Choroid plexus epithelial cell (primary cell): Measurements from ENCODE around the gene CDH15.
A peak's percentile ranks its signal among the peaks of the same experiment; 100 is the strongest.
"Not testable (repeated sequence)": the region's sequence is repeated elsewhere in the genome, so short reads cannot be mapped to it uniquely, and the experiment has no call there.

ENCODE experiments used
- DNase-seq: peaks from one replicate; pipeline ENCODE4 v3.0.0-alpha.2; 2010; ENCODE audit warnings: low read depth
- H3K4me3 ChIP-seq: 2 replicates; pipeline ENCODE4 v1.5.1; 2011; ENCODE audit warnings: low read depth, mild to moderate bottlenecking, control low read depth, low read length, moderate library complexity
- CTCF ChIP-seq: conservative IDR thresholded peaks from 2 replicates; pipeline ENCODE4 v1.5.1; 2011; ENCODE audit warnings: low read depth, mild to moderate bottlenecking, control low read depth, inconsistent platforms, low read length, moderate library complexity

The CDH15 gene

GRCh38 chr16:89163297-89163696, 8.3 kb upstream of the CDH15 start:
- DNase-seq = no peak
- TF ChIP-seq CTCF = no peak
- no peak overlapping the region for H3K4me3 ChIP-seq

GRCh38 chr16:89164436-89164835, 7.1 kb upstream of the CDH15 start:
- DNase-seq = no peak
- H3K4me3 ChIP-seq = no peak overlapping the region
- no peak for TF ChIP-seq CTCF

GRCh38 chr16:89164847-89165680, 6.5 kb upstream of the CDH15 start:
- H3K4me3 ChIP-seq = no peak overlapping the region
- TF ChIP-seq CTCF = no peak
- DNase-seq = no peak

- DNase-seq, H3K4me3 ChIP-seq: not testable (repeated sequence)
Measured at GRCh38 chr16:89165681-89165979, 5.9 kb upstream of the CDH15 start.

DNA sequence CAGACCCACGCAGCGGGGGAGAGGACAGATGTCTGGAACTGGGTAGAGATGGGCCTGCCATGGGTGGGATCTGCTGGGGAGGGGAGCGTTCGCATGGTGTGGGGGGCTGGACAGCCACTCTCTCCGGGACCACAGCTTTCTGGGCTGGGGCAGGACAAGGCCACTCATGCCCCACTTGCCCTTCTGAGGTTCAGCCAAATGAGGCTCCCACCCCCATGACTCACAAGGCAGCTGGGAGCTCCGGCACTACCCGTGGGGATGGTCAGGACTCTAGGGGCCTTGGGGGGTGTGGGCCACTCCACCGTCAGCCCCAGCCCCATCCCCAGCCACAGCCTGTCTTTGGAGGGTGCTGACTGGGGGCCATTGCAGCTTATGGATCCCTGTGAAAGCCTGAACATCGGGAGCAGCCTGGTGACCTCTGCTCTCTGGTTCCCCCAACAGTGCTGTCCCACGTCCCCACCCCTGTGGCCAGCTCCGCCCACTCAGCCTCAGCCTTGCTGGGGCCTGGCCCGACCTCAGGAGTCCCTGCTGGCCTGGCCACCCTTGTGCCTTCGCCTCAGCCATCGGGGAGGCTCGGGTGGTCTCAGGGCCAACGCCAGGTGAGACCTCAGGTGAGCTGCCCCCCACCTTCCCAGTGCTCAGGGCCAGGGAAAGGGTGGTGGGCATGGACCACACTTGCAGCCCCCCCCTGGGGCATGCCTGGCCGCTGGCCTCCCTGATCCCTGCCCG, 4.7 kb upstream of the CDH15 start:
- no peak for DNase-seq
- TF ChIP-seq CTCF = no peak
- H3K4me3 ChIP-seq = no peak overlapping the region

DNA sequence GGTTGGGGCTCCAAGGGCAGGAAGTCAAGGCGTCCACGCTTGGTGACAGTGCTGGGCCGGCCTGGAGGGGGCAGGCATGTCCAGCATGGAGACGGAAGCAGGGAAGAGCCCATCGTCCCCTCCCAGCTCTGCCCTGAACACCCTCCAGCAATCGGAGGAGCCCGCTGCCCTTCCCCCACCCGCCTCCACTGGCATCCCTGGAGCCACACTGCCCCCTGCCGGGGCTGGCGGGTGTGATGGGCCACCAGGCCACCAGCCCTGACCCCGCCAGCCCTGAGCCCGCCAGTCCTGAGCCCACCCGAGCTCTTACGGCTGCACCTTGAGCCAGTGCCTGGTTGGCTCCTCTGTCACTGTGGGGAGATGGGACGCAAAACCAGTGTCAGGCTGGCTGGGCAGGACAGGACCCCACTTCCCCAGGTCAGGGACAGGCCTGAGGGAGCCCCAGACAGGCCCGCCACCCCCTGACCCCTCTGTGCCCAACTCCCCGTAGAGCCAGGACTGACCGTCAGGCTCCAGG, 4.1 kb upstream of the CDH15 start:
- DNase-seq = peak; percentile 67
- TF ChIP-seq CTCF = peak; percentile 82
- no peak overlapping the region for H3K4me3 ChIP-seq

DNA sequence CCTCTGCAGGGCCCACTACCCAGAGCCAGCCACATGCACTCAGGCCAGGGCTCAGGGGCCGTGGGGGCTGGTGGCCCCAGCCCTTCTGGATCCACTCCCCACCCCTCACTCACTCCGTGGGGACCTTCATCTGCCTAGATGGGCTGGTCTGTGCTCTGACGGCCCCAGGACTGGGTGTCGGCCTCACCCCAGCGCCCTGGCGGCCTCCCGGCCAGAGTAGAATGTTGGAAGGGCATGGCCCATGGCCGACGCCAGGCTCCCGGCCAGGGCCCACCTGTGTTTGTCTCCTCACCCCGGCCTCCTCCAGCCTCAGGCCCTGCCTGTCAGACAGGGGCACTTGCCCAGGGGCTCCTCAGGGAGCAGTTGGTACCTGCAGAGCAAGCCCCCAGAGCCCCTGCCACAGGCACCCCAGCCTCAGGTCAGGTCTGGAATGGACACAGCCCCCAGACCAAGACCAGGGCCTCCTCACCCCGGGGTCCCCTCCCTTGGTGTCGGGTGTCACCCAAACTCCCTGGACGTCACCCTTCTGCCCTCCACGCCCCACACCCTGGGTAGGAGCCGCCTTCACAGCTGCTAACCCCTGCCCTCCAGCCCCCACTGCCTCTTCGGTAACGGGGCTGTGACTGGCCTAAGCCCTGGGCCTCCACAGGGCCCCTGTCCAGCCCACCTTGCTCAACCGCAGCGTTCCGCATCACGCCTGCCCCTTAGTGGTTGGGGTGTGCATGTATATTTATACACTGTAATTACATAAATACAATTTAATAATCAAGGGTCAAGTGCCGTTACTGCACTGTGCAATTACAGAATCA, 3.0 kb upstream of the CDH15 start:
- peak; percentile 42 for TF ChIP-seq CTCF
- H3K4me3 ChIP-seq = no peak overlapping the region
- peak; percentile 34 for DNase-seq
